ENCODE results near the gene PANK3.
"Not testable (repeated sequence)": the region's sequence is repeated elsewhere in the genome, so short reads cannot be mapped to it uniquely, and the experiment has no call there.

PANK3 gene

GRCh38 chr5:168591302-168592013, 12.3 kb upstream of the PANK3 start:
- no peak for DNase-seq

- DNase-seq = no peak
Measured at GRCh38 chr5:168590666-168591065, 11.5 kb upstream of the PANK3 start.

- DNase-seq = no peak
Measured at GRCh38 chr5:168587987-168588386, 8.8 kb upstream of the PANK3 start.

- no peak for DNase-seq
Measured at GRCh38 chr5:168585119-168585856, 6.1 kb upstream of the PANK3 start.

- no peak for DNase-seq
Measured at GRCh38 chr5:168583742-168584482, 4.7 kb upstream of the PANK3 start.

GRCh38 chr5:168580814-168581469, 1.8 kb upstream of the PANK3 start:
- not testable (repeated sequence) for DNase-seq

- DNase-seq = no peak
Measured at GRCh38 chr5:168580227-168580508, 1.0 kb upstream of the PANK3 start.

- peak; percentile 96 for DNase-seq
Measured at GRCh38 chr5:168579488-168580226, 489 bp upstream of the PANK3 start.

GRCh38 chr5:168578006-168578405, 1.2 kb downstream of the PANK3 start:
- DNase-seq = no peak

- no peak for DNase-seq
Measured at GRCh38 chr5:168575391-168576372, 3.5 kb downstream of the PANK3 start.

GRCh38 chr5:168574156-168574555, 5.0 kb downstream of the PANK3 start:
- DNase-seq = not testable (repeated sequence)

- DNase-seq = not testable (repeated sequence)
Measured at GRCh38 chr5:168573663-168574062, 5.5 kb downstream of the PANK3 start.

GRCh38 chr5:168570490-168571328, 8.5 kb downstream of the PANK3 start:
- no peak for DNase-seq

GRCh38 chr5:168568738-168569137, 10.4 kb downstream of the PANK3 start:
- DNase-seq = no peak

- no peak for DNase-seq
Measured at GRCh38 chr5:168563959-168564358, 15.2 kb downstream of the PANK3 start.

- DNase-seq = no peak
Measured at GRCh38 chr5:168562279-168562678, 16.9 kb downstream of the PANK3 start.

- no peak for DNase-seq
Measured at GRCh38 chr5:168557389-168557788, 21.8 kb downstream of the PANK3 start.

GRCh38 chr5:168553377-168554130, 25.6 kb downstream of the PANK3 start:
- no peak for DNase-seq

- no peak for DNase-seq
Measured at GRCh38 chr5:168552146-168552545, 27.0 kb downstream of the PANK3 start.

- DNase-seq = no peak
Measured at GRCh38 chr5:168550656-168551055, 28.5 kb downstream of the PANK3 start.

Measured in activated CD4-positive, alpha-beta T cell treated with anti-CD3 and anti-CD28 coated beads, Interleukin-2, amount 50 U/mL, for 1 hour (primary cell).